HTERT RPE-1 (cell line): ENCODE data around the gene SLC25A3.

Source experiments
- in situ Hi-C: fragments of 300-500 bp; cut with MboI; formaldehyde crosslinking; loops from 4 replicates; pipeline ENCODE4 v1.14.3; 2020; ENCODE audit warnings: low sequenced_read_pairs

Gene SLC25A3

DNA sequence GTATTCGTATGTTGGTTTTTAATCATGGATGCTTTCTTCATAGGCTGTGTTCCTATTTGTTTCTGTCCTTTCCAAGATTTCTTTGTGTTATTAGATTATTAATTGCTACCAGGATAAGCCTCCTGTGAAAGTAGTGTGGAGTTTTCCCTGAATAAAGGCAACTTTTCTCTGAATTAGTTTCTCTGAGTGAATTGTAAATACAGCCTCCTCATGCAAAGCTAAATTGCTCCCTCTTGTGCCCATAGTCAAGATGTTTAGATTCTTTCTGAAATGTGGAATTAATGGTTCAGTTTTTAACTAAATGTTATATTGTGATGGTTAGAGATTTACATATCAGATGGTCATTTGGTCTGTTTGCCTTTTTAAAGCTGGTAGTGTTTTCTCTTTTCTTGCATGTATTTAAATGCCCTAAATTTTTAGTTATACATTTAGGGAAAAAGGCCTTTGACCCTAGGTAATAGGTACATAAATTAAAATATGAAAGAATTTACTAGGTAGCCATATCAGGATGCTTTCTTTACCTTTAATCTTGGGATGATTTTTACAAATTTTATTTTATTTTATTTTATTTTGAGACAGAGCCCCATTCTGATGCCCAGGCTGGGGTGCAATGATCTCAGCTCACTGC, 60.5 kb downstream of the SLC25A3 start:
- in situ Hi-C loops: no loop called here
